Gastrocnemius medialis (tissue), 4 donors: ENCODE data around the gene MAPRE2.

Experiments used
- CTCF ChIP-seq, 5 experiments: fragments of 450-650 bp in 3 of 5; fragments of 200-600 bp in 2 of 5; sonication (generic) in 2 of 5; IDR thresholded peaks in 4 of 5; conservative IDR thresholded peaks in 1 of 5; 1 replicate in 4 of 5; 2 replicates in 1 of 5; pipeline ENCODE4 v1.5.1; 2016 to 2019; ENCODE audit warnings: antibody characterized with exemption in 5 of 5, mild to moderate bottlenecking in 3 of 5, moderate library complexity in 3 of 5
- POLR2A ChIP-seq, 2 donors: fragments of 450-650 bp; IDR thresholded peaks; one replicate each; pipeline ENCODE4 v1.6.1; 2017; ENCODE audit warnings: antibody characterized with exemption in 2 of 2, mild to moderate bottlenecking in 2 of 2, moderate library complexity in 2 of 2

GRCh38 chr18:35061804-35062203, 20.6 kb downstream of the MAPRE2 start:
- TF ChIP-seq POLR2A (IDR thresholded peaks at IDR 0.05) (no peak), CTCF (IDR thresholded peaks at IDR 0.05 in 4 of 5, conservative IDR thresholded peaks at IDR 0.05 in 1 of 5) (no peak)
